AG04450 (cell line): Measurements from ENCODE around the gene RNF123. TPM values are rescaled to one million over a fixed set of nuclear protein-coding genes. Genes with fewer than 3 reads are reported as not detected.

Experiments
- CTCF ChIA-PET: fragments of 300-600, 350-600 bp; formaldehyde crosslinking; extraction: SDS; loops from one replicate; lab custom pipeline; 2022; ENCODE audit warnings: antibody characterized with exemption, inconsistent platforms; lab: Charles Lee
- POLR2A ChIA-PET: fragments of 350-600 bp; formaldehyde crosslinking; extraction: SDS; loops from one replicate; lab custom pipeline; 2021; ENCODE audit warnings: antibody characterized with exemption, inconsistent platforms; lab: Yijun Ruan, JAX
- DNase-seq: peaks from one replicate; pipeline ENCODE4 v3.0.0-alpha.2; 2011; ENCODE audit warnings: low read depth, low spot score
- H3K27ac ChIP-seq: one replicate; pipeline ENCODE4 v1.5.1; 2012; ENCODE audit warnings: low read depth, low read length, control low read depth
- H3K27me3 ChIP-seq: one replicate; pipeline ENCODE4 v1.6.0; 2012; ENCODE audit warnings: low read length; ENCODE audit not compliant: control insufficient read depth, insufficient read depth
- H3K4me3 ChIP-seq: 2 replicates; pipeline ENCODE4 v1.5.1; 2011; ENCODE audit warnings: mild to moderate bottlenecking, low read depth, low read length, control low read depth
- H3K9me3 ChIP-seq: 2 replicates; pipeline ENCODE4 v1.5.1; 2012; ENCODE audit warnings: low read length; ENCODE audit not compliant: control insufficient read depth, insufficient read depth
- polyA plus RNA-seq: library from polyadenylated mRNA; depleted of rRNA; stranded (reverse); fragments of >200 nt; gene quantifications from 2 replicates; pipeline ENCODE4 v1.2.3, GENCODE V29; 2011
- TF ChIP-seq, protein P1 (sequence below): IDR thresholded peaks from 2 replicates; pipeline ENCODE4 v1.5.1; 2011; ENCODE audit warnings: low read depth, low read length, control low read depth, inconsistent platforms

The RNF123 gene
- polyA plus RNA-seq, 1 experiment, result 22.9 TPM

DNA sequence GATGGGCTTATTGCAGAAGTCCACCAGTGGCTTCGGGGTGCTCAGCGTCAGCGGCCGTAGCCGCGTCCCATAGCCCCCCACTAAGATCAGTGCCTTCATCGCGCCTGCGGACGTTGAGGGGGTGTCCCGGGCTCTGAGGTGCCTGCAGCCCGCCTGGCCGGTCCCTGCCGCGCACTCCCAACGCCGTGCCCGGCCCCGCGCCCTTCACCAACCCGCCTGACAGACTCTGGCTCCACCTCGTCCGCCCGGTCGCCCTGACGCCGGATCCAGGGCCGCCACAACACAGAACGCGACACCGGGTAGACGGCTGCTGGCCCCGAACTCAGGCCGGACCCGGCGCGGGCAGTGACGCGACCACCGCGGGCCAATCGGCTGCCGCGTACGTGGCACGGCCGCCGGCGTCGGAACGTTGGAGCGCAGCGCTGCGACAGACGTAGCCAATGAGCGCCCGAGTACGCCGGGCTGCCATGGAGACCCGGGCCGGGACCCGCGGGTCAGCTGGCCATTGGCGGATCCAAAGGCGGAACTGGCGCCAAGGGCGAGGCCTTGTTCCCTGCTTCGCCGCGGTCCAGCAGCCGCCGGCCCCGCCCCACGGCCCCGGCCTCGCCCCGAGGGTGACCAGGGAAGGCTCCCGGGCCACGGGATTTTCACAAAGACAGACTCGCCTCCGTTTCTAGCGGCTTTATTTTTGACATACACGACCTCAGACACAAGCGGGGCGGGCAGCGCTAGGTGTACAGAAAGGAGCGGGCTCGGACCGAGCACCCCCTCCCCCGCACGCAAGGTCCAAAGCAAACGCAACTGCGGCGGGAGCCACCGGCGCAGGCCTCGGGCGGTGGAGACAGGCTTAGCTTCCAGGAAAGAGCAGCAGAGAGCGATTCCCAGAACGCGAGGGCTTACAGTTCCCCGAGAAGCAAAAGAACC is 34.5 kb downstream of the RNF123 start, which contains the start of gene GMPPB:
Gene GMPPB, minus strand, starts transcription at position 324 of the 924 bp plus-strand sequence. Its CDS starts 225 bp downstream, at position 99.
- ChIA-PET POLR2A (interaction anchor here (1.0 to 1.2 kb wide), 2 partner anchors 8 to 82 kb away, joined by 3 to 4 read pairs; no protein-coding TSS in a partner anchor), CTCF (interaction anchor here (1.0 kb wide), 1 partner anchor 79 kb away, joined by 3 read pairs; the partner anchor contains the start of gene INKA1)
- Histone ChIP-seq H3K4me3 (peak within 1 kb of the TSS; percentile 100), H3K27me3 (no peaks in the 10 kb centered on the region), H3K9me3 (peaks cover under 1% of the 10 kb centered on the region; the same call in 1 of the 2 replicates), H3K27ac (peak within 1 kb of the TSS; percentile 91)
- TF ChIP-seq, protein P1, sequence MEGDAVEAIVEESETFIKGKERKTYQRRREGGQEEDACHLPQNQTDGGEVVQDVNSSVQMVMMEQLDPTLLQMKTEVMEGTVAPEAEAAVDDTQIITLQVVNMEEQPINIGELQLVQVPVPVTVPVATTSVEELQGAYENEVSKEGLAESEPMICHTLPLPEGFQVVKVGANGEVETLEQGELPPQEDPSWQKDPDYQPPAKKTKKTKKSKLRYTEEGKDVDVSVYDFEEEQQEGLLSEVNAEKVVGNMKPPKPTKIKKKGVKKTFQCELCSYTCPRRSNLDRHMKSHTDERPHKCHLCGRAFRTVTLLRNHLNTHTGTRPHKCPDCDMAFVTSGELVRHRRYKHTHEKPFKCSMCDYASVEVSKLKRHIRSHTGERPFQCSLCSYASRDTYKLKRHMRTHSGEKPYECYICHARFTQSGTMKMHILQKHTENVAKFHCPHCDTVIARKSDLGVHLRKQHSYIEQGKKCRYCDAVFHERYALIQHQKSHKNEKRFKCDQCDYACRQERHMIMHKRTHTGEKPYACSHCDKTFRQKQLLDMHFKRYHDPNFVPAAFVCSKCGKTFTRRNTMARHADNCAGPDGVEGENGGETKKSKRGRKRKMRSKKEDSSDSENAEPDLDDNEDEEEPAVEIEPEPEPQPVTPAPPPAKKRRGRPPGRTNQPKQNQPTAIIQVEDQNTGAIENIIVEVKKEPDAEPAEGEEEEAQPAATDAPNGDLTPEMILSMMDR, result no peak
- DNase-seq, result peak; percentile 89

DNA sequence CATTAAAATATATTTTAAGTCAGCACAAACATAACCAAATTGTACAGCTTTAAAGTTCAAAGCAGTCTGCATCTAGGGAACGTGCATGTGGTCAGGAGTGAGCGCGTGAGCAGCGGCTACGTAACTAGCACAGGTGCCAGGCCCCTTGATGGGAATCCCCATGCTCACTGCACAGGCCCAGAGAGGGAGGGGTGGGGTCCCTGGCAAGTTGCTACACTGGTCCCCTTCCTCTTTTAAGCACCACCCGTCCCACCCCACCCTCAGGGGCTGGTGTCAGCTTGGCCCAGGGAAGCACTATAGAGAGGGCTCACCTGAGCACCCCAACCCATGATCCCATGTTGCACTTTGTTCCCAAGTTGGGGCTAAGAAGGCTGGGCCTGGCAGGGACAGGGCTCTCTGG is 35.2 kb downstream of the RNF123 start:
- Histone ChIP-seq H3K27me3 (no peaks in the 10 kb centered on the region), H3K9me3 (no peaks in the 10 kb centered on the region), H3K4me3 (peak overlapping the region; percentile 65), H3K27ac (peak overlapping the region; percentile 91)
- ChIA-PET CTCF (no interaction called here), POLR2A (interaction anchor here (1.0 to 1.2 kb wide), 2 partner anchors 9 to 81 kb away, joined by 3 to 4 read pairs; no protein-coding TSS in a partner anchor)
- DNase-seq, result no peak
- TF ChIP-seq, protein P1, result no peak

DNA sequence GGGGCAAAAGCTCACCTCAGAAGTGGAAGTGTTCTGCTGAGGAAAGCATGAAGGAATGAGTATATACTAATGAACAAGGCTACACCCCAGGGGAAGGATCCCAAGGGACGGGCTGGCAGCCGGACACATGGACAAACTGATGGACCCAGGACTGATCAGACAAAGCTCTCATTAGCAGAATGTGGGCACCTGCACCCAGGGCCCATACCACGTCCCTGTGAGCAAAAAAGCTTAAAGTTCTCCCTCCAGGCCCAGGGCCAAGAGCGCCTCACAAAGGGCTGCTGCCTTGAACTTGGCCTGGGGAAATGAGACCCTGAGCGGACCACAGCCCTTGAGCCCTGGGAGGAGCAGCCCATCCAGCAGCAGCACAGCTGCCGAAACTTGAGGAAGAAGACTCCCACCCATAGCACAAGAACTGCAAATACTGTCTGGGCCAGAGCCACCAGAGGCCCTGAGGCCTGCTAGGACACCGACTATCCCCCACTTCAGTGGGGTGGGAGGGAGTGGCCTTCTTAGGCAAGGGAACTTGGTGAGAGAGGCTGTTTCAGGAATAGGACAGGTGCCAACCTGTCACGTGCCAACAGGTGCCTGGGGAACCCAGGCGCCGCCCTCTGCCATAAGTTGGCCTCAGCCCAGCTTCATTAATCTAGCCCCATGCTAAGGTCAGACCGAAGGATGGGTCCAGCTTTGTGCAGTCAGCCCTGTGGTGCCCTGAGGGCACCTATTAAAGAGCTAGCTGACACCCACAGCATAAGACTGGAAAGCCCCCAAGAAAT is 36.7 kb downstream of the RNF123 start:
- H3K4me3 ChIP-seq, result no peak overlapping the region
- CTCF ChIA-PET, result no interaction called here
- DNase-seq, result no peak
- TF ChIP-seq, protein P1, result no peak
- no peak overlapping the region for H3K27ac ChIP-seq
- H3K9me3 ChIP-seq, result no peaks in the 10 kb centered on the region
- no peaks in the 10 kb centered on the region for H3K27me3 ChIP-seq
- POLR2A ChIA-PET, result no interaction called here

DNA sequence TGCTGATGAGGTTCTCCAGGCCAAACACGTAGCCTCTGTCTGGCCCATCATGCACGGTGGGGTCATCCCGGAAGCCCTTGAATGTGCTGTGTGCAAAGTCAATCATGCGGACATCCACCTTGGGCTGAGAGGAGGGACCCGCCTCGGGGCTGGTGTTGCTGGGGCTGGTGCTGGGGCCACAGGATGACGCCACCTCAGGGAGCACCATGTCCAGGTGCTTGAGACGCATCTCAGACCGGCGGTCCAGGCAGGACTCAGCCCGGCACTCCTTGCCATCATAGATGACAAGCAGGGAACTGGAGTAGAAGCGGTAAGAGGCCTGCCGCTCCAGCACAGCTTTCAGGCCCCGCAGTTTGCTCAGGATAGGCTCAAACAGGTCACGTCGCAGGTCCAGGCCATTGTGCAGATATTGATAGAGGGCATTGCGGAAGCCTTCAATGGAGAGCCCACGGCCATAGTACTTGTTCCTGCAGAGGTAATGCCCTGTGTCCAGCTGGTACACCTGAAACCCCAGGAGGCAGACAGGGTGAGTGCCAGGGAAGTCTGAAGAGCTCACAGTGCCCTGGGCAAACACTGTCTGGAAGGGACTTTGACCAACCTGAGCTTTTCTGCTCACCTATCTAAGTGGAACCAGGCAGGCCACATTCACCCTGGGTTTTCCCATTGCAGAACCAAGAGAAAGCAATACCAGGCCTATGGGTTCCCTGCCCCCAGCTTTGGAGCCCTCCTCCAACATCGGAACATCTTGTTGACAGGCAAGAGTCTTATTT is 38.0 kb downstream of the RNF123 start:
- H3K27me3 ChIP-seq, result no peaks in the 10 kb centered on the region
- DNase-seq, result no peak
- POLR2A ChIA-PET, result no interaction called here
- H3K9me3 ChIP-seq, result no peaks in the 10 kb centered on the region
- TF ChIP-seq, protein P1, result no peak
- no peak overlapping the region for H3K4me3 ChIP-seq
- H3K27ac ChIP-seq, result no peak overlapping the region
- CTCF ChIA-PET, result no interaction called here
